HG03039 (cell line): ENCODE data around the gene VAPB.

ENCODE experiments used
- ATAC-seq: cut with Tn5 transposase; IDR thresholded peaks from one replicate; pipeline ENCODE4 v1.9.1; 2021; ENCODE audit warnings: mild to moderate bottlenecking, moderate library complexity; ENCODE audit not compliant: unreplicated experiment

VAPB gene

DNA sequence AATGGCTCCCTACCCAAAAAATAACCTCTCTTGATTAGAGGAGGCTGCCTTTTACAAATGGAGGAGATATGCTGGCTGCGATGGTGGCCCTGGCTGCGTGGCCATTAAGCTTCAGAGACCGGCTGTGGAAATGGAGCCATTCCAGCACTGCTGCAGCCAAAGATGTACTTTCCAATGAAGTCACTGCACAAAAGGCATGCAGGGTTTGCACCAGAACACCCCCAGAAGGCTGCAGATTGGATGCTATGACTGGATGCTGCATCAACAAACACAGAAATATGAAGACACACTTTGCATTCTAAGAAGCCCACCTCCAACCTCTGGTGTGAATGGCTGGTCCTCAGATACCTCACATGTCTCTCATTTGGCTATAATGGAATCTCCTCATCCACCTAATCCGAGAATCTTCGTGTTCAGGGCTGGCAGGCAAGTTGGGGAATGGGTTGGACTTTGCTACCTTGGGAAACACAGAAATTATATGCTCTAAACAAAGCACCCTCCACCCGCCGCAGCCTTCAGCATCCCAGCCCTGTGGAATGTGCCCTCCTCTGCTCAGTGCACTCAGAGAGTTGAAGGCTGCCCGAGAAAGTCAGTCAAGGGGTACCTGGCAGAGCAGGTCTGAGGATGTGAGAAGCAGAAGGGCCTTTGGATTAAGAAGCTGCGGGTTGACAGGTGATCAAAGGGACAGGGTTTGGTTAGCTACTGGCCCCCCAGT lies 90.9 kb downstream of the VAPB start:
- ATAC-seq: no peak

DNA sequence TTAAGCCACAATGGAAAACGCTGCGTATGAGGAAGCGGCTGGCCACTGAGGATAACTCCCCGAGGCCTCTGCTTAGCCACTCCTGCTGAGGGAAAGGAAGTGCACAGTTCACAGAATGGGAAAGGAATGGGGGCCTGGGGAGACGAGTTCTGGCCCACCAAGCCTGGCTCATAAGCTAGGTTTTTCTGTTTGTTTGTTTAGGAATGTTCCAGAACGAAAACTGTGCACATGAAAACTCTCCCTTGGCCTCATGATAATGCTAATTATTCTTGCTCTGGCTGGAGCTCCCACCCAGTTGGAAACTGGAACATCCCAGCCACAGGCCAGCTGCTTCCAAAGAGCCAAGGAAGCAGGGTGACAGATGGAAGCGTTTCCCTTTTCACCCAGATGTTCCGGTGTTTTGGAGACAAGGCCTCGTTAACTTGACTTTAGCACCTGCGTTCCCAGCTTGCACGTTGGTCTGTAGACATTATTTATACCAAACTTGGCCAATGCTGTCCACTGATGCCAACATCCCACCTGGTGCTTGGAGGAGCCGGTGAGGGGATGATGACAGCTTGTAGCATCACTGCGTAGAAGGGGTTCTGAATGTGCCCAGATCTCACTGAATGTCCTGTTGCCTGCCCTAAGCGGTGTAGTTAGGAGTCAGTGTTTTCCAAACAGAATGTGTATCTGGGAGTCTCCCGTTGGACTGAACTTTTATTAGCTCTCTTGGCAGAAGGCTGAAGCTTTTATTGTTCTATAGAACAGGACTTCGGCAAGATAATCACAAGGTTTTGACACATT lies 91.7 kb downstream of the VAPB start:
- no peak for ATAC-seq

DNA sequence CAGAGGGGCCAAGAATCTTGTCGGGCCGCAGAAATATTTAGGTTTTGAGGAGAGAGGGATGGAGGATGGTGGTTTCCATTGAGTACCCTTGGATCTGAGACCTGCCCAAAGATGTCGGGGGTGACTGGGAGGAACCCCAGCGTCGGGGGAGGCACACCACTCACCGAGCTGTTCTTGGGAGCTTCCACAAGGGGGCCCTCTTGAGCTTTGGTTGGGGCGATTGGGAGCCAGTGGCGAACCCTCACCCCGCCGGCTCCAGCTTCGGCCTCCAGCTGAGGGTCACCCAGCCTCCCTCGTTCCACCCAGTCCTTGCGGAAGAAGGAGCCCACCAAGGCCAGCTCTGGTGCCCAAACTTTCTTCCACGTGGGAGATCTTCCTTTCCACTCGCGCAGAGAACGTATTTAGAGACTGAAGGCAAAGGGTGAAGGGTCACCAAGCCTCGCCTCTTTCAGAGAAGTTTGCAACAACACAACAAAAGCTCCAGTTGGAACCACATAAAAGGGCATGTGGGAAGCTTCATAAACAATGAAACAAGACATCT lies 92.5 kb downstream of the VAPB start:
- ATAC-seq: no peak

DNA sequence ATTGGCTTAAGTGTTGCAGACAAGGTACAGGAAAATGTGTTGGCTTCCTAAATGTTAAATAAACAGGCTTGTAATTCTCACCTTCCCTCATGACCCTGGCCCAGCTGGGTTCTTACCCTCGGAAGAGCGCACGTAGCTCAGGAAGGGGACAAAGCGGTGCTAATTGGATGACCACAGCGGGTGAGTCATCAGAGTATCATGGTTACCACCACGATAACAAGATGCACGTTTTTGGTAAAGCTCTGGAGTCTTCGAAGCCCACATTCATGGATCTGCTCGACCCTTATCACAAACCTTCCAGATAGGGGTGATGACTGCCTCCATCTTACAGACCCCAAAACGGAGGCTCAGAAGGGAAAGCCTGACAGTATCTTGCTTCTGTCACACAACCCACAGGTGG lies 93.4 kb downstream of the VAPB start:
- ATAC-seq: no peak

DNA sequence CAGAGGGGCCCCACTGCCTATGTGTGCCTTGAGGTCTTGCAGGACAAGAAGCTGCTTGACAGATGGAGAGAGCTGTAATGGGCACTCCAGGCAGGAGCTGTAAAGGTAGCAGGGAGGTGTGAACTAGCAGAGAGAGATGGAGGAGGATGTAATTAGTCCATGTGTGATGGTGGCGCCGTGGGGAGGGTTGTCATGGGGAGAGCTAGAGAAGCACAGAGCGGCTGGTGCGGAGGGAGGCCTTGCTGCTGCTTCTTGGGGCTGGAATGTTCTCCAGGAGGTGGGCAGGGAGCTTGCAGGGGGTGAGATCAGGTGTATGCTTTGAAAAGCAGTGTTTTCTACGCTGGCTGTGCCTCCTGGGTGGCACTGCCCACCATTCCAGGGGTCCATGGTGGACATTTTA lies 94.0 kb downstream of the VAPB start:
- ATAC-seq: no peak

DNA sequence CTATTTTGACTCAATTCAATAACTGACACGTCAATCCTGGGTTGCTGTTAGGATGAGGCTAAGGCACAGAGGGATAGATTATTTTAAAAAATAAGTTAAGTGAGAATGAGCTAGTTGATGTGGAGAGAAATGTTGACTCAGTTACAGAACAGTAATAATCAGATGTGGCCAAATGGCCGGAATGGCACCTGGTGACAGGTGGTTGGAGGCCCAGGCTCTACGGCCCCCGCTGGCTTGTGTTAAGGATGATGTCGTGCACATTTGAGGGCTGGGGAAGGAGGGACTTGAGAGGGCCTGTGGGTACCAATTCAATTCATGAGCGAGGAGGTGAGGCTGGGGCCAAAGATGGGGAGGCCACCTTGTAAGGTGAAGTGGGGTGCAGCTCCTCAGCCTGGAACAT lies 94.4 kb downstream of the VAPB start:
- ATAC-seq: no peak

DNA sequence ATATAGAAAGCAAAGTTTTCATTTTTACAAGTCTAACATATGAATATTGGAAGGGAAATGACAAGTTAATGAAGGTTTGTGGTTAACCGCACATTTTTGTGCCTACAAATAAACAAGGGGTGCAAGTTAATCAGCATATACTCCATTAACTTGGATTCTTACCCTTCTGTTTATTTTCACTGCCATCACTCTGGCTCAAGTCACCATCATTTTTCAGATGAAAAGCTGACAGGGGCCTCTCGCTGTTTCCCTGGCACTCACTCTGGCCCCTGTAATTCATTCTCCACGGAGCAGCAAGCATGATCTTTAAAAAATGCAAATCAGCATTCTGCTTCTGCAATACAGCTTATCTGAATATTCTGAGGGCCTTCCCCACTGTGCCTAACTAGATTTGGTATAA lies 96.4 kb downstream of the VAPB start:
- ATAC-seq: no peak

DNA sequence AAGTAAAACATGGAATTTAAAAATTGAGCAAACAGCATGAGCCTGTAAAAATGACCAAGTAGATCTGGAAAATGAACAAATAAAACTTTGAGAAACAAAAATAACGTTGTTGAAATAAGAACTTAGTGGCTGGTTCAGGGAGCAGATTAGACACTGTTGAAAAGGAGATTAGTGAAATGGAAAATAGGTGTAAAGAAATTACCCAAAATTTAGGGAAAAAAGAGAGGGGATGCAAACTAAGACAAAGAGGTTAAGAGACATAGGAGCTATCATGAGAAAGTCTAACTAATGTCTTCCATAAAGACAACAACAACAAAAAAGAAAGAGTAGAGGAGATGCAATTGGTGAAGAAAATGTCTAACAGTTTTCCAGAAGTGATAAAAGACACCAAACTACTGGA lies 97.2 kb downstream of the VAPB start:
- no peak for ATAC-seq

DNA sequence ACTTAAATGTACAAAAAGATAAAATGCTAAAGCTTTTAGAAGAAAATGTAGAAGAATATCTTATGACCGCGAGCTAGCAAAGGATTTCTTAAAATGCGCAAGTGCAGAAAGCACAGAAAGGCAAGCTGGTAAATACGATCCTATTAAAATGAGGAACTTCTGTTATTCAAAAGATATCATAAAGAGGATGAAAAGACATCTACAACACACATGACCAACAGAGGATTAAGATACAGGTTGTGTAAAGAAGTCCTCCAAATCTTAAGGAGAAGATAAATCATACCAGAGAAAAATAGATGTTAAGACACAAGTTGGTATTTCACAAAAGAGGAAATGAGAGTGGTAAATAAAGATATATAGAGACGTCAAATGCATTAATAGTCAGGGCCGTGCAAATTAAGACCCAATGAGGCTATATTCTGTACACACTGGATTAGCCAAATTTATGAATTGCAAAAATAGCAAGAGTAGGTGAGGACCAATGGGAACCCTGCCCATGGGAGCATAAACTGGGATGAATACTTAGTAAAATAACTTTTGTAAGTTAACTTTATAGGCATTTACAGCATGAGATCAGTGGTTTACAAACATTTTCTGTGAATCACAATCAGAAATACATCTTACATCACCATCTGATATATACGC lies 103.2 kb downstream of the VAPB start:
- ATAC-seq: no peak

DNA sequence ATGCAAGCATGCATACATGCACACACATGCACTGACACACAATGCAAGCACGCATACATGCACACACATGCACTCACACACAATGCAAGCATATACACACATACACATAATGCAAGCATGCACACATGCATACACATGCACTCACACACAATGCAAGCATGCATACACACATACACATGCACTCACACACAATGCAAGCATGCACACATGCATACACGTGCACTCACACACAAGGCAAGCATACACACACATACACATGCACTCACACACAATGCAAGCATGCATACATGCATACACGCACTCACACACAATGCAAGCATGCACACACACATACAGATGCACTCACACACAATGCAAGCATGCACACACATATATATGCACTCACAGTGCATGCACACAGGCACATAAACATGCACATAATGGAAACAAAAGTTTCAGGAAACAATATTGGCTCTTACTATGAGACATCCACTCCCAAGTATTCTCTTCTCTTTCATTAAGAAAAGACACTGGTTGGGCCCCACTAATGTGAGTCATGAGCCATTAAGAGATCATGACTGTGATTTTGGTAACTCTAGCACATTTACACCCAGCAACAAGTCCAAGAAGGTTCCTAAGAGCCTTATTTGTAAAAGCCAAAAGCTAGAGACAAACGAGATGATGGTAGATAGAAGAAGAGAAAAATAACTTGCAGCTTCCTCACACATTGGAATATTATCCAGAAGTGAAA lies 103.9 kb downstream of the VAPB start:
- no peak for ATAC-seq

DNA sequence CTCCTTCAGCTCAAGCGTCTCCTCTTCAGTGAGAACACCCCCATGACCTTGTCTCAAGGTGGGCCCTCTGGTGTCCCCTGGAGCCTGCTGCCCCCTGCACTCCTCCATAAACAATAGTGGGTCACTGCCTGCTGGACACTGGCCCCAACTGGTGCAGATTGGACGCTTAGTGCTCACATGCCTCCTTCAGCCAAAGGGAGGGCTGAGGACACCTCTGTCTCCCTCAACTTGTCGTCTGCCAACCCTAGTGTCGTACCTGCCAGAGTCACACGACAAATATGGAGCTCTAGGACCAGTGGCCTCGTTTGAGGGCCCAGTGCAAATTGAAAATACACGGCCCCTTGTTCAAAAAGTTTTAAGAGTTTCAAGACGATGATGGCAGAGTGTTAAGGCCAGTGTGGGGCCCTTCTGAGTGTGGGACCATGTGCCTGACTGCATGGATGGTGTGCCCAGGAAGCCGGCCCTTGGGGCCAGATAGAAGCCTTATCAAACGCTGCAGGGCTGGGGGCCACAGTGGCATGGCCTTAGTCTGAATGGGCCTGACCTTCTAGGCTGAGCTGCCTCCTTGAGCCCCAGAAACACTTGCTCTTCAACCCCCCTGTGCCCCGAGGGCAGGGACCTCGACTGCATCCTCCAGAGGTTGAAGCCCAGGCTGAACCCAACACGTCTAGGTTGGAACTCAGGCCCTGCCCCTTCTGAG lies 106.0 kb downstream of the VAPB start:
- no peak for ATAC-seq

DNA sequence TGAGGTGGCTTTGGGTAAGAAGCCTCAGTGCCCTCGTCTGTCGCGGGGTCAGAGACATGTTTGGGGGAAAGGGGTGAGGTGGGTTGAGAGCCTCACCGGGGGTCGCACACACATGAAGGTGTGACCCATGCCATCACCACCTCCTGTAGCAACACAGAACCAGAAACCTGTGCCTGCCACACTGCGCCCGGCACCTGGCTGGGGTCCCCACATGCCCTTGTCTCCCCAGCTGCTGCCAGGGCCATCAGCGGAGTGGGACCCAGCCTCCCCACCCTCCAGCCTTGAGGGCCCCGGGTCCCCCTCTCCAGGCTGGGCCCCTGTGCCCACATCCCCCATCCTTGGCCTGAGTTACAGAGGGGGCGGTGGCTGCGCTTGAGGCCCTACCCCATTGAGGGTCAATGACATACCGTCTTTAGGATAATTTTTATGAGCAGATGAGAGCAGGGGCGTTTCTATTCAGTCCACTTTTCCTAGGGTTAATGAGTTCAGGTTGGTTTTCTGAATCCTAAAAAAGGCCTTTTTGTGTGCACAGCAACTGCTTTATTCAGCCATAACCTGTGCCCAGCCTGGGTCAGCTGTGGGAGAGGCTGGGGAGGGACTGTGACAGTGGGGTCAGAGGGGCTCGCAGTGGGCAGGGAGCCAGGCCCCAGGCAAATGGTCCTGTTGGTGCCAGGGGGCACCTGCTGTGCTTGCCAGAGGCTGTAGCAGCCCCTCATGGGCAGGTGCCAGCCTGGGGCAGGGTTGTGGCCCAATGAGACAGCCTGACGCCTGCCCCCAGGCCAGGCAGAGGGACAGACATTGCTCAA lies 106.8 kb downstream of the VAPB start:
- no peak for ATAC-seq

DNA sequence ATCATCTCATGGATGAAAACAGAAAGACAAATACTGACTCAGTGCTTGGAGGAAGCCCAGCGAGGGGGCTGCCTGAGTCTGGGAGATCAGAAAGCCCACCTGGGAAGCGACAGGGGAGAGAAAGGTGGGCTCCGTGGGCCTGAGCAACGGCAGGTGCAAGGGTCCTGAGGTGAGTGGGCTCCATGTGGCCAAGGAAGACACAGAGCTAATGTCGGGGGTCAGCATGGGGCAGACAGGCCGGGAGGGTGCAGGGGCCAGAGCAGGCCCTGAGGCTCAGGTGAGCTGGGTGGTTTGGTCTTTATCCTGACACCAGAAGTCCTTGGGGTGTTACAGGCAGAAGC lies 107.4 kb downstream of the VAPB start:
- ATAC-seq: no peak

DNA sequence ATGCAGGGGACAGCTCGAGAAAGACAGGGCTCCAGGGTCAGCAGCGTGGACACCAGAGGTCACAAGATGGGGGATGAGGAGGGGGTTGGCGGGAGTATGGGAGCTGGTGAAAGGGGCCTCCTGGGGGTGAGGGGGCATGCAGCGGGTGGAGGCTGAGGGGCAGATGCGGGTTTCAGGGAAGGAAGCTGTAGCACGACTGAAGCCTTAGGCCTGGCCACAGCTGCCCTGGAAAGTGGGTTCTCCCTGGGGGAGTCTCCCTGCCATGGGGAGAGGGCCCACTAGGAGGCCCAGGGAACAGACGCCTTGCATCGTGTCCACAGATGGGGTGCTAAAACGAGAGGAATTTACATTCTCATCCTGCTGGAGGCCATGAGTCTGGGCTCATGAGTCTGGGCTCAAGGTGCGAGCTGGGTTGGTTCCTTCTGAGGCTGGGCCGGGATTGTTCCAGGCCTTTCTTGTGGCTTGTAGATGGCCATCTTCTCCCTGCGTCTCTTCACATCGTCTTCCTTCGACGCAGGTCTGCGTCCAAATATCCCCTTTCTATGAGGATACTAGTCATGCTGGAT lies 108.1 kb downstream of the VAPB start:
- no peak for ATAC-seq

DNA sequence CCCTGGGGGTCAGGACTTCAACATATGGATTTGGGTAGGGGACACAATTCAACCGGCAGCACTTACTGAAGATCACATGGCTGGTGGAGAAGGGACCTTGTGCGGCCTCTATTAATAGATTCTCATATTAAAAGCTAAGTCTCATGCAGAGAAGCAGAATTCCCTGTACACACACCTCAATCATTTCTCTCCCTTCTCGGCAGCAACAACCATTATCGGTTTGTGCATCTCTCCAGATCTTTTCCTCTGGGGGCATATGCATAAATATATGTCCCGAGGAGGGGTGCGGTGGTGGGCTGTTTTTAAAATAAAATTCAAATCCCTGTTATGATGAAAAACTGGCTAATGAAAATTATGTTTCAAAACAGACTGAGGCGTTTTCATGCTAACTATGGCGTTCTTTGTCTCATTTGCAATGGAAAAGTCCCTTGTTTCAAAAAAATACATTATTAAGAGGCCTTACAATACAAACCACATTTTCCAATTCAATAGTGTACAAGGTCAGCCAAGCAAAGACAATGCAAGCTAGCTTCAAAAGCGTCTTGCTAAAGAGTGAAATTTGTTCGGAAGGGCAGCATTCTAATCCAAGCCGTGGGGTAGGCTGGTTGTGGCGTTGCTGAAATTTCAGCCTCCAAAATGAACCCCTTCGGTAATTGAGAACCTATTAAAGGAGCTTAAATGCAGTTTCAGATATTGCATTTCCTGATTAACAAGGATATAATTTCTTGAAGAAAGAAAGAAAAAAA lies 108.9 kb downstream of the VAPB start:
- no peak for ATAC-seq

DNA sequence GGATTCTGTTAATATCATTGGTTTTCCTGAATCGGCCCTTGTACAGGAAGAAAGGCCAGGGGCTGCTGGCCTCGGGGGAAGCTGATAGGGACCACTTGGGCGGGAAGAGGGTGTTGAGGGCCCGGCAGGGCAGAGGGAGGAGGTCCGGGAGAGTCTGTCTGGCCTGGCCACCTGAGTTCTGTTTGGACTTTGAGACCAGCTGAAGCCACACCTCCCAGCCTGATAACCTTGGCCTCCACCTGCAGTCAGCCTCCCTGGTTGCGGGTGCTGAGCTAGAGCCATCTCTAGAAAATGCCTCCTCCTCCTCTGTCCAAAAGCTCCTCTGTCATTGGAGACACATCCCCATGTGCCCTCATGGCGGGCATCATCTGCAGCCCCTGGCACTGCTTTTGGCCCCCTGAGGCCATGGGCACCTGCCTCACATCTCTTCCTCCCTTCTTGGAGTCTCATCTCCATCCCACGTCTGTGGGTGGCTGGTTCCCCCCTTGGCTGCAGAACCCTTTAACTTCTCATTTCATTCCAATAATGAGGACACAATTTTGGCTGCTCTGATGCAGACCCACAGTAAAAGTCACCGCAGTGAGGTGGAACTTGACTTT lies 109.5 kb downstream of the VAPB start:
- no peak for ATAC-seq

DNA sequence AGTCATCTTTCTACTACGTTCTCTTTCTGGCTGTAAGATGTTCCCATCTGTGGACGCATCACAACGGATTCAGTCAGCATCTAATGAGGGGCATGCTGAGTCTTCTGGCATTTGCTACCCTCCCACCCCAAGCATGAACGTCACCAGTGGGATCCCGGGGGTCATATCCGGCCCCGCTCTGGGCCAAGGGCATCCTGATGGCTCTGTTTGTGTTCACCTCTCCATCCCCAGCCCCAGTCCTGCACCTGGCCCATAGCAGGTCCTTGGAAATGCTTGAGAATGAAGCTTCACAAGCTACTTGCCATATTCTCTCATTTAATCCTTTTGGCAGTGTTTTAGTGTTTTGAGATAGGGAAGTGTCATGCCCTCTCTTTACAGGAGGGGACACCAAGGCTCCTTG lies 111.2 kb downstream of the VAPB start:
- no peak for ATAC-seq
